ENCODE results near the gene MTUS2. TPM values are rescaled to one million over a fixed set of nuclear protein-coding genes. Genes with fewer than 3 reads are reported as not detected.
A peak's percentile ranks its signal among the peaks of the same experiment; 100 is the strongest.

MTUS2 gene
- total RNA-seq, 1 donor: not detected

- DNase-seq (ENCODE audit: low read depth in 2 of 3, low spot score in 2 of 3): no peak
Observed at GRCh38 chr13:29474991-29475390, 654.9 kb downstream of the MTUS2 start.

GRCh38 chr13:29476046-29476445 lies 655.9 kb downstream of the MTUS2 start:
- no peak for DNase-seq (ENCODE audit: low read depth in 2 of 3, low spot score in 2 of 3)

GRCh38 chr13:29479716-29480492 lies 659.8 kb downstream of the MTUS2 start:
- no peak for DNase-seq (ENCODE audit: low read depth in 2 of 3, low spot score in 2 of 3)

DNA sequence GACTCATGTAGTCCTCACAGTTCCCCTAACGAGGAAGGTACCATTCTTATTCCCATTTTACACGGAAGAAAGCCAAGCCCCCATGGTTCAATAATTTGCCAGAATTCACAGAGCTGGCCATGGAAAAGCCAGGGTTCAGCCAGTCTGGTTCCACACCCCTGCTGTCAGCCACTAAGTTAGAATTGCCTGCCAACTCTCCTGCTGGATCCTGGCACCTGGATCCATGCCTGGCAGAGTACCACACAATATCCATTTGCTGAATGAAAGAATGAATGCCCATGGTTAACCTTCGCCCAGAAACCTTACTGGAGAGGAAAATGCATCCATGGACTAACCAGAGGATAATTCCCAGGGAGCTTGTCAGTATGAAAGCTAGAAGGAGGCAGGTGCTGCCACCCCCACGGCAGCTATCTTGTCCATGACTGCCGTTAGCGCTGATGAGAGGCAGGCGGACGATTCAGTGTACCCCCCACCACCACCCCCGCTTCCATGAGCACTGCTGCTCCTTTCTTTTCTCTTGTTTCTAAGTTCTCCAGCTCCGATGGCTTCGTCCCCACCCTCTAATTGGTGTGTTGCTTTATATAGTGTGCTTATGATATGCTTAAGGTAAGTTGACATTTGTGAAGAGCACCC lies 660.9 kb downstream of the MTUS2 start:
- no peak for DNase-seq (ENCODE audit: low read depth in 2 of 3, low spot score in 2 of 3)

GRCh38 chr13:29481603-29482002 lies 661.5 kb downstream of the MTUS2 start:
- no peak for DNase-seq (ENCODE audit: low read depth in 2 of 3, low spot score in 2 of 3)

DNA sequence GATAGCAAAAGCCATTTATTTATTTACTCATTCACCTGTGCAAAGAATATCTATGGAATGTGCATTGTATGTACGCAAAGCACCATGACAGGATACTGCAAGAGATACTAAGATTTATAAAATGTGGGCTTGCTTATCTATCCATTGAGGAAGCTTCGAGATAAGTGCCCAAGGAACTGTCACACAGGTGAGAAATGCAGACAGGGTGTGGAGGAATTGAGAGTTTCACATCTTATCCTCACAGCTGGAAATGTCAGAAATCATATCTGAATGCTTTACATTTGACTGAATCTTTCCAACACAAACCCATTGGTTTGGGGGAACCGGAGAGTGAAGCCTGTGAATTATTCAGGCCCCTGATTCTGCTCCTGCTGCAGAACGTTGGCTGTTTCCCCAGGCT lies 662.4 kb downstream of the MTUS2 start:
- DNase-seq (ENCODE audit: low read depth in 2 of 3, low spot score in 2 of 3): no peak

DNA sequence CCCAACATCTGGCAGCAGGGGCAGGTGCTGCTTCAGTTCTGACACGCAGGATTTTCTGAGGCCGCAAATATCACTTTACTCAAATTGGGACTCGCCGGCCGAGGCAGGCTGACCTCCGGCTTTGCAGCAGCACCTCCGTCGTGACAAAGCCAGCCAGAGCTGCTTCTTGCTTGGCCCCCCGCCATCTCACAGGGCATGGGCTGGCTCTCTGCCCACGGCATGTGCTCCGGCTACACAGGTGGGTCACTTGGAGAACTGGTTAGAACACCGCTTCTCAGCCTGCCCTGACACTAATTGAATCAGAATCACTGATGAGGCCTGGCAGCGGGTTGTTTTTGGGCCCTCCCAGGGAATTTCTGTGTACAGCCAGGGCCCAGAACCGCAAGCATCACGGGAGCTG lies 663.1 kb downstream of the MTUS2 start:
- DNase-seq (ENCODE audit: low read depth in 2 of 3, low spot score in 2 of 3): no peak

- no peak for DNase-seq (ENCODE audit: low read depth in 2 of 3, low spot score in 2 of 3)
Observed at GRCh38 chr13:29483623-29484022, 663.5 kb downstream of the MTUS2 start.

- DNase-seq (ENCODE audit: low read depth in 2 of 3, low spot score in 2 of 3): no peak
Observed at GRCh38 chr13:29484236-29484635, 664.1 kb downstream of the MTUS2 start.

GRCh38 chr13:29484796-29485195 lies 664.7 kb downstream of the MTUS2 start:
- DNase-seq (ENCODE audit: low read depth in 2 of 3, low spot score in 2 of 3): no peak

GRCh38 chr13:29486551-29486950 lies 666.4 kb downstream of the MTUS2 start:
- DNase-seq (ENCODE audit: low read depth in 2 of 3, low spot score in 2 of 3): no peak

- DNase-seq (ENCODE audit: low read depth in 2 of 3, low spot score in 2 of 3): no peak
Observed at GRCh38 chr13:29487466-29488454, 667.6 kb downstream of the MTUS2 start.

GRCh38 chr13:29489650-29490560 lies 669.8 kb downstream of the MTUS2 start:
- DNase-seq (ENCODE audit: low read depth in 2 of 3, low spot score in 2 of 3): no peak

DNA sequence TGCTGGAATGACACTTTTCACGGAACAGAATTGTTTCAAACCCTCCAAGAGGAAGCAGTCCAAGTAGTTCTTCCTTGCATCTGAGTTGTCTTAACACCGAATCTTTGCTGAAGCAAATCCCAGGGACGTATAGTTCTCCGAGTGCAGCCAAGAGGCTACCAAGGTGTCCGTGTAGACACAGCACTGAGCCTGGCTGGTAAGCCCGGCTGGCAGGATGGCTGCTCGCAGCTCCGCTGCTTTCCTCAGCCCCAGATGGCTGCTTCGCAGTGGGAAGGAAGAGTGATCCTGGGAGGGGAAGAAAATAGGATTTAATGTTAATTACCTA lies 670.4 kb downstream of the MTUS2 start:
- no peak for DNase-seq (ENCODE audit: low read depth in 2 of 3, low spot score in 2 of 3)

- no peak for DNase-seq (ENCODE audit: low read depth in 2 of 3, low spot score in 2 of 3)
Observed at GRCh38 chr13:29491248-29491647, 671.1 kb downstream of the MTUS2 start.

GRCh38 chr13:29493796-29494195 lies 673.7 kb downstream of the MTUS2 start:
- no peak for DNase-seq (ENCODE audit: low read depth in 2 of 3, low spot score in 2 of 3)

GRCh38 chr13:29494520-29494919 lies 674.4 kb downstream of the MTUS2 start:
- DNase-seq (ENCODE audit: low read depth in 2 of 3, low spot score in 2 of 3): no peak

GRCh38 chr13:29496241-29496712 lies 676.1 kb downstream of the MTUS2 start:
- DNase-seq (ENCODE audit: low read depth in 2 of 3, low spot score in 2 of 3): peak in 2 of 3 donors; percentile 44 to 73

GRCh38 chr13:29497137-29497654 lies 677.1 kb downstream of the MTUS2 start:
- DNase-seq (ENCODE audit: low read depth in 2 of 3, low spot score in 2 of 3): no peak

Measured in hematopoietic multipotent progenitor cell (in vitro differentiated cells).